ENCODE measurements around the gene INO80.

Gene INO80

DNA sequence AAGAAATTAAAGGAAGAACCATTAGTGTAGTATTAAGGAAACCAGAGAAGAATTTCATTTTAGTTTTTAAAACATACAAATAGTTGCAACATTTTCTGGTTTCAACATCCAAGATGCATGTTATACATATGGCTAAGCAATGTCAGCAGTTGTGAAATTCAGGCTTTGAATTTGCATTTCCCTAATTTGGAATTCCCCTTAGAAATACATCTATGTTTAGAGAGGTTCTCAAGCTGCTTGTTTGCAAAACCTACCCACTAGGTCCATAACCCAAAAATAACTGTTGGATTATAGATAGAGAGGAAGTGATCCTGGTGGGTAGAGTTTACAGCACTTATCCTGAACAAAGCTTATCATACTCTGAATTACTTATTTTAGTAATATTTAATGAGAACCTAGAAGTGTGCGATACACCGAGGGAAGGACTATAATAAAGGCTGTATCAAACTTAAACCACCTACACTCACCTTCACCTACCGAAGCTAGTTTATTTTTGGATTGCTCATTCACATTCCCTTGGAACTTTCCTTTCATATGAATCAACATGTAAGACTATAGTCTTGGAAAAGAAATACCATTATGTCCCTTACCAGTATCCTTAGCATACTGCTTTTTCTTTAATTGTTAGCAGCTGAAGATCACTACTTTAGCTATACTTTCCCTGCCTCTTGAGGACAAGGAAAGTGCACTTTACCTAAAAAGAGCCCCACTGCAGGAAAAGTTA lies 102.2 kb downstream of the INO80 start:
- TF ChIP-seq, protein P1, sequence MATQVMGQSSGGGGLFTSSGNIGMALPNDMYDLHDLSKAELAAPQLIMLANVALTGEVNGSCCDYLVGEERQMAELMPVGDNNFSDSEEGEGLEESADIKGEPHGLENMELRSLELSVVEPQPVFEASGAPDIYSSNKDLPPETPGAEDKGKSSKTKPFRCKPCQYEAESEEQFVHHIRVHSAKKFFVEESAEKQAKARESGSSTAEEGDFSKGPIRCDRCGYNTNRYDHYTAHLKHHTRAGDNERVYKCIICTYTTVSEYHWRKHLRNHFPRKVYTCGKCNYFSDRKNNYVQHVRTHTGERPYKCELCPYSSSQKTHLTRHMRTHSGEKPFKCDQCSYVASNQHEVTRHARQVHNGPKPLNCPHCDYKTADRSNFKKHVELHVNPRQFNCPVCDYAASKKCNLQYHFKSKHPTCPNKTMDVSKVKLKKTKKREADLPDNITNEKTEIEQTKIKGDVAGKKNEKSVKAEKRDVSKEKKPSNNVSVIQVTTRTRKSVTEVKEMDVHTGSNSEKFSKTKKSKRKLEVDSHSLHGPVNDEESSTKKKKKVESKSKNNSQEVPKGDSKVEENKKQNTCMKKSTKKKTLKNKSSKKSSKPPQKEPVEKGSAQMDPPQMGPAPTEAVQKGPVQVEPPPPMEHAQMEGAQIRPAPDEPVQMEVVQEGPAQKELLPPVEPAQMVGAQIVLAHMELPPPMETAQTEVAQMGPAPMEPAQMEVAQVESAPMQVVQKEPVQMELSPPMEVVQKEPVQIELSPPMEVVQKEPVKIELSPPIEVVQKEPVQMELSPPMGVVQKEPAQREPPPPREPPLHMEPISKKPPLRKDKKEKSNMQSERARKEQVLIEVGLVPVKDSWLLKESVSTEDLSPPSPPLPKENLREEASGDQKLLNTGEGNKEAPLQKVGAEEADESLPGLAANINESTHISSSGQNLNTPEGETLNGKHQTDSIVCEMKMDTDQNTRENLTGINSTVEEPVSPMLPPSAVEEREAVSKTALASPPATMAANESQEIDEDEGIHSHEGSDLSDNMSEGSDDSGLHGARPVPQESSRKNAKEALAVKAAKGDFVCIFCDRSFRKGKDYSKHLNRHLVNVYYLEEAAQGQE (IDR thresholded peaks at IDR 0.05; ENCODE audit: insufficient read depth in 1 of 2, low read depth in 2 of 2, low read length in 2 of 2): no peak
- no peak for TF ChIP-seq POLR2AphosphoS5 (IDR thresholded peaks at IDR 0.05; ENCODE audit: low read depth, low read length)
- TF ChIP-seq TAF1 (IDR thresholded peaks at IDR 0.05; ENCODE audit: borderline replicate concordance, insufficient read depth, low read length): no peak
- TF ChIP-seq SIN3A (IDR thresholded peaks at IDR 0.05; ENCODE audit: borderline replicate concordance, insufficient read depth, low read length): no peak
- no peak for TF ChIP-seq FOXP2 (optimal IDR thresholded peaks at IDR 0.05; ENCODE audit: borderline replicate concordance, extremely low read depth, extremely low read length, insufficient read depth)

DNA sequence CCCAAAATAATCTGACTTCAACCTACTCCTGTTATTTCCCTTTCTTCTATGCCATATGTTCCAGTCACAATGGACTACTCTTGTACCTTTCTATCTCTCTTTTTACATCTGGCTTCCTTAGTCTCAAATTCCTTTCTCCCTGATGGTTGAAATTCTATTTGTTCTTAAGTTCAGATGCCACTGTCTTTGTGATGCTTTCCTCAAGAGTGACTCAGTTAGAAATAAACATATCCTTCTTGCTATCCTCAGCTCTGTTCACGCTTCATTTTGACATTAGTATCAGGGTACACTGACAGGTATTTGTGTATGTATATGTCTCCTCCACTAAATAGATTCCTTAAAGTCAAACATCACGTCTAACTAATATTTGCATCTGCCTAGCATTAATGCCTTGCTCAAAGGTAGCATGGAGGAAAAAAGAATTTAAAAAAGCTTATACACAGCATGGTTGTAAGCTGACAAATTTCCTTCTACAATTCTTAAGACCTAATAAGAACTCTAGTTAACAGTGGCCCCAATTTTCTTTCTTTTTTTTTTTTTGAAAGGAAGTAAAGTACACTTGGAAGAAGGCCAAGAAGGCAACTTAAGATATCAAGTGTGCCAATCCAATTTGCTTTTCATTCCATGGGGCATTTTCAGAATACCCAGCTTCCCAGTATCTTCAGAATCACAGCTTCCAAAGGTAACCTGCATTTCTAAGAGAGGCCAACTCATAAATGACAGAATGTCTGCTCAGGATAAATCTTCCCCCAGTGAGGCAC lies 104.8 kb downstream of the INO80 start:
- TF ChIP-seq FOXP2 (optimal IDR thresholded peaks at IDR 0.05; ENCODE audit: borderline replicate concordance, extremely low read depth, extremely low read length, insufficient read depth) (no peak), TAF1 (IDR thresholded peaks at IDR 0.05; ENCODE audit: borderline replicate concordance, insufficient read depth, low read length) (no peak), SIN3A (IDR thresholded peaks at IDR 0.05; ENCODE audit: borderline replicate concordance, insufficient read depth, low read length) (no peak), POLR2AphosphoS5 (IDR thresholded peaks at IDR 0.05; ENCODE audit: low read depth, low read length) (no peak)
- TF ChIP-seq, protein P1 (IDR thresholded peaks at IDR 0.05; ENCODE audit: insufficient read depth in 1 of 2, low read depth in 2 of 2, low read length in 2 of 2): no peak

- TF ChIP-seq TAF1 (IDR thresholded peaks at IDR 0.05; ENCODE audit: borderline replicate concordance, insufficient read depth, low read length): no peak
- TF ChIP-seq FOXP2 (optimal IDR thresholded peaks at IDR 0.05; ENCODE audit: borderline replicate concordance, extremely low read depth, extremely low read length, insufficient read depth): no peak
- no peak for TF ChIP-seq POLR2AphosphoS5 (IDR thresholded peaks at IDR 0.05; ENCODE audit: low read depth, low read length)
- TF ChIP-seq SIN3A (IDR thresholded peaks at IDR 0.05; ENCODE audit: borderline replicate concordance, insufficient read depth, low read length): no peak
- TF ChIP-seq, protein P1 (IDR thresholded peaks at IDR 0.05; ENCODE audit: insufficient read depth in 1 of 2, low read depth in 2 of 2, low read length in 2 of 2): no peak
Observed at GRCh38 chr15:41010345-41010744, 105.7 kb downstream of the INO80 start.

DNA sequence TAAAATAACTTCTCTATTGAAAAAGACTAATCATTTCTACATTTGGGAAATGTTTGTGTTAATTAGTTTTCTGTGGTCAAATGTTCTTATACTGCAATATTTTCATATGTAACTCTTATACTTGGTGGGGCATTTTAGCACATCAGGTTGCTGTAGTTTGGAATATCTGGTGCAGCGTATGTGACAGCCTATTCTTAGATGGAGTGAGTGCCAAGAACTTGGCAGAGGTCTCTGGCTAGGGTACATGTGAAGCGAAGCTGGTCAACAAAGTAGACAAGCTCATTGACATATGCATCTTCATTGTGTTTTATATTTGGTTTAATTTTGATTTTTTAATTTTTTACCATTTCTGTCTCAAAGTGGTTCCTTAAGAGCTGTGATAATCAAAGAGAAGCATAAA lies 109.6 kb downstream of the INO80 start:
- TF ChIP-seq POLR2AphosphoS5 (IDR thresholded peaks at IDR 0.05; ENCODE audit: low read depth, low read length) (no peak), FOXP2 (optimal IDR thresholded peaks at IDR 0.05; ENCODE audit: borderline replicate concordance, extremely low read depth, extremely low read length, insufficient read depth) (no peak)

- TF ChIP-seq, protein P1 (IDR thresholded peaks at IDR 0.05; ENCODE audit: insufficient read depth in 1 of 2, low read depth in 2 of 2, low read length in 2 of 2): no peak
- TF ChIP-seq POLR2AphosphoS5 (IDR thresholded peaks at IDR 0.05; ENCODE audit: low read depth, low read length) (no peak), SIN3A (IDR thresholded peaks at IDR 0.05; ENCODE audit: borderline replicate concordance, insufficient read depth, low read length) (no peak), FOXP2 (optimal IDR thresholded peaks at IDR 0.05; ENCODE audit: borderline replicate concordance, extremely low read depth, extremely low read length, insufficient read depth) (no peak), TAF1 (IDR thresholded peaks at IDR 0.05; ENCODE audit: borderline replicate concordance, insufficient read depth, low read length) (no peak)
Observed at GRCh38 chr15:41004490-41004889, 111.6 kb downstream of the INO80 start.

Measured in PFSK-1 (cell line).